AG04450 (cell line): ENCODE results near the gene FBXO21. TPM values are rescaled to one million over a fixed set of nuclear protein-coding genes. Genes with fewer than 3 reads are reported as not detected.
"Not testable (repeated sequence)": the region's sequence is repeated elsewhere in the genome, so short reads cannot be mapped to it uniquely, and the experiment has no call there.

Experiments
- CTCF ChIA-PET: fragments of 300-600, 350-600 bp; formaldehyde crosslinking; extraction: SDS; loops from one replicate; lab custom pipeline; 2022; ENCODE audit warnings: antibody characterized with exemption, inconsistent platforms; lab: Charles Lee
- POLR2A ChIA-PET: fragments of 350-600 bp; formaldehyde crosslinking; extraction: SDS; loops from one replicate; lab custom pipeline; 2021; ENCODE audit warnings: antibody characterized with exemption, inconsistent platforms; lab: Yijun Ruan, JAX
- DNase-seq: peaks from one replicate; pipeline ENCODE4 v3.0.0-alpha.2; 2011; ENCODE audit warnings: low read depth, low spot score
- H3K27ac ChIP-seq: one replicate; pipeline ENCODE4 v1.5.1; 2012; ENCODE audit warnings: low read depth, low read length, control low read depth
- H3K27me3 ChIP-seq: one replicate; pipeline ENCODE4 v1.6.0; 2012; ENCODE audit warnings: low read length; ENCODE audit not compliant: control insufficient read depth, insufficient read depth
- H3K4me3 ChIP-seq: 2 replicates; pipeline ENCODE4 v1.5.1; 2011; ENCODE audit warnings: mild to moderate bottlenecking, low read depth, low read length, control low read depth
- H3K9me3 ChIP-seq: 2 replicates; pipeline ENCODE4 v1.5.1; 2012; ENCODE audit warnings: low read length; ENCODE audit not compliant: control insufficient read depth, insufficient read depth
- CTCF ChIP-seq: IDR thresholded peaks from 2 replicates; pipeline ENCODE4 v1.5.1; 2011; ENCODE audit warnings: low read depth, low read length, control low read depth, inconsistent platforms
- polyA plus RNA-seq: library from polyadenylated mRNA; depleted of rRNA; stranded (reverse); fragments of >200 nt; gene quantifications from 2 replicates; pipeline ENCODE4 v1.2.3, GENCODE V29; 2011

Gene FBXO21
- polyA plus RNA-seq, 1 experiment, result 38.9 TPM

GRCh38 chr12:117096501-117097042 is 93.7 kb downstream of the FBXO21 start:
- H3K9me3 ChIP-seq, result peaks cover 6% of the 10 kb centered on the region; the same call in 1 of the 2 replicates
- ChIA-PET POLR2A (no interaction called here), CTCF (no interaction called here)
- DNase-seq, result no peak
- no peak overlapping the region for H3K4me3 ChIP-seq
- peaks cover 64% of the 10 kb centered on the region for H3K27me3 ChIP-seq
- no peak overlapping the region for H3K27ac ChIP-seq
- no peak for TF ChIP-seq CTCF

GRCh38 chr12:117095191-117095590 is 95.1 kb downstream of the FBXO21 start:
- H3K9me3 ChIP-seq, CTCF ChIA-PET, H3K27ac ChIP-seq, DNase-seq, H3K4me3 ChIP-seq, POLR2A ChIA-PET: not testable (repeated sequence)
- peaks cover 56% of the 10 kb centered on the region for H3K27me3 ChIP-seq

GRCh38 chr12:117093918-117094630 is 96.2 kb downstream of the FBXO21 start:
- no peak for DNase-seq
- Histone ChIP-seq H3K4me3 (no peak overlapping the region), H3K27me3 (peaks cover 56% of the 10 kb centered on the region), H3K27ac (no peak overlapping the region), H3K9me3 (peaks cover 8% of the 10 kb centered on the region)
- ChIA-PET CTCF (interaction anchor here (0.7 kb wide), 1 partner anchor 119 kb away, joined by 5 read pairs; no protein-coding TSS in a partner anchor), POLR2A (no interaction called here)
- TF ChIP-seq CTCF, result no peak

GRCh38 chr12:117093431-117093830 is 96.8 kb downstream of the FBXO21 start:
- DNase-seq, result no peak
- CTCF ChIA-PET, result no interaction called here
- POLR2A ChIA-PET, result no interaction called here
- no peak for TF ChIP-seq CTCF
- peaks cover 52% of the 10 kb centered on the region for H3K27me3 ChIP-seq
- no peak overlapping the region for H3K4me3 ChIP-seq
- H3K27ac ChIP-seq, result no peak overlapping the region
- H3K9me3 ChIP-seq, result peaks cover 8% of the 10 kb centered on the region

- no peak for DNase-seq
- CTCF ChIA-PET, result no interaction called here
- POLR2A ChIA-PET, result no interaction called here
- H3K9me3 ChIP-seq, result peaks cover 4% of the 10 kb centered on the region; the same call in 1 of the 2 replicates
- peaks cover 47% of the 10 kb centered on the region for H3K27me3 ChIP-seq
- H3K4me3 ChIP-seq, result no peak overlapping the region
- TF ChIP-seq CTCF, result no peak
- no peak overlapping the region for H3K27ac ChIP-seq
These were observed 97.4 kb downstream of the FBXO21 start for GRCh38 chr12:117092886-117093285.
